Right lobe of liver (tissue), 4 donors: ENCODE data around the gene AHNAK.

Experiments used
- CTCF ChIP-seq, 4 donors: fragments of 200-600 bp in 3 of 4; fragments of 450-650 bp in 1 of 4; IDR thresholded peaks; one replicate each; pipeline versions ENCODE4 v1.5.1 to v1.8.0; 2016 to 2022; ENCODE audit warnings: antibody characterized with exemption in 4 of 4, mild to moderate bottlenecking in 2 of 4
- POLR2A ChIP-seq: fragments of 450-650 bp; IDR thresholded peaks from one replicate; pipeline ENCODE4 v1.6.1; 2017; ENCODE audit warnings: antibody characterized with exemption, mild to moderate bottlenecking
- donor health status: DM: no; HTN: no; CAD: no.
- donor health status: DM: no; HTN: no; CAD: no.
- donor health status: DM: no; HTN: yes; CAD: no.

- TF ChIP-seq CTCF (IDR thresholded peaks at IDR 0.05): no peak
- TF ChIP-seq POLR2A: no peak
These were observed 155.9 kb downstream of the AHNAK start for GRCh38 chr11:62390722-62391121.
